Right lobe of liver (tissue), 6 donors: ENCODE results near the gene IL6R. TPM values are rescaled to one million over a fixed set of nuclear protein-coding genes. Genes with fewer than 3 reads are reported as not detected.
"Not testable (repeated sequence)": the region's sequence is repeated elsewhere in the genome, so short reads cannot be mapped to it uniquely, and the experiment has no call there.

Experiments
- ATAC-seq, 4 donors: fragments of 200-7000 bp; cut with Tn5 transposase; one replicate each; pipeline ENCODE4 v1.9.1; 2020; ENCODE audit warnings: mild to moderate bottlenecking in 4 of 4, moderate library complexity in 4 of 4
- DNase-seq, 3 donors: peaks; one replicate each; pipeline ENCODE4 v3.0.0-alpha.2; 2020
- H3K27ac ChIP-seq, 3 donors: fragments of 200-600 bp; one replicate each; pipeline ENCODE4 v1.8.0; 2022
- H3K27me3 ChIP-seq, 2 donors: fragments of 200-600 bp; one replicate each; pipeline ENCODE4 v1.8.0; 2022
- H3K36me3 ChIP-seq, 4 donors: fragments of 200-600 bp; sonication (generic) in 1 of 4; one replicate each; pipeline versions ENCODE4 v1.5.1 to v1.8.0; 2017 to 2022; ENCODE audit warnings: control low read depth in 1 of 4
- H3K4me1 ChIP-seq, 4 donors: fragments of 200-600 bp; sonication (generic) in 1 of 4; one replicate each; pipeline versions ENCODE4 v1.5.1 to v1.8.0; 2017 to 2022; ENCODE audit warnings: control low read depth in 1 of 4
- H3K4me3 ChIP-seq, 3 donors: fragments of 200-600 bp; one replicate each; pipeline ENCODE4 v1.8.0; 2022
- H3K9me3 ChIP-seq, 4 donors: fragments of 200-600 bp; sonication (generic) in 1 of 4; one replicate each; pipeline versions ENCODE4 v1.5.1 to v1.8.0; 2017 to 2022; ENCODE audit warnings: control low read depth in 1 of 4
- POLR2A ChIP-seq: fragments of 450-650 bp; IDR thresholded peaks from one replicate; pipeline ENCODE4 v1.6.1; 2017; ENCODE audit warnings: antibody characterized with exemption, mild to moderate bottlenecking
- WGBS: methylation state at CpG from one replicate; pipeline ENCODE4 v1.1.6; 2018; ENCODE audit warnings: low coverage, low lambda C conversion rate; ENCODE audit not compliant: insufficient coverage; ENCODE audit errors: missing lambda C conversion rate; 5-methylcytosine and 5-hydroxymethylcytosine counted together
- intact Hi-C, 2 donors: fragments of 100-400 bp; cut with DNase I; formaldehyde crosslinking; loops; one replicate each; pipeline versions ENCODE4 v1.11.2 to v1.14.1; 2022
- total RNA-seq, 6 experiments: library from RNA; depleted of rRNA in 2 of 6; stranded (reverse); fragments of >200 nt in 2 of 6; fragmentation: NEBNext Ultra II Directional in 3 of 6; extraction: Animal tissue kit (Norgen Biotek cat#: 25700) in 3 of 6; gene quantifications; one replicate each; pipeline versions ENCODE4 v1.1.0 to v1.2.4, GENCODE V29; 2016 to 2023
- TF ChIP-seq, protein P1 (sequence below), 4 donors: fragments of 200-600 bp in 3 of 4; fragments of 450-650 bp in 1 of 4; IDR thresholded peaks; one replicate each; pipeline versions ENCODE4 v1.5.1 to v1.8.0; 2016 to 2022; ENCODE audit warnings: antibody characterized with exemption in 4 of 4, mild to moderate bottlenecking in 2 of 4
- donor health status: DM: no; HTN: yes; CAD: no.
- donor health status: DM: no; HTN: no; CAD: no.
- donor health status: DM: no; HTN: no; CAD: no.
- donor health status: DM: no; HTN: yes; CAD: no.
- donor health status: DM: no; HTN: yes; CAD: no.

The IL6R gene
- total RNA-seq, 6 experiments from 2014 or later: 32.2 to 145 (median 68.2) TPM

GRCh38 chr1:154371436-154371835, 33.7 kb upstream of the IL6R start:
- Histone ChIP-seq H3K27me3 (no peaks in the 10 kb centered on the region), H3K9me3 (no peaks in the 10 kb centered on the region), H3K4me1 (no peaks in the 10 kb centered on the region), H3K4me3 (no peak overlapping the region), H3K27ac (no peak overlapping the region), H3K36me3 (no peaks in the 10 kb centered on the region)
- intact Hi-C loops: no loop called here
- 74% methylated on average over 4 of the region's 6 CpGs for WGBS
- no peak for DNase-seq
- ATAC-seq: no peak
- TF ChIP-seq, protein P1, sequence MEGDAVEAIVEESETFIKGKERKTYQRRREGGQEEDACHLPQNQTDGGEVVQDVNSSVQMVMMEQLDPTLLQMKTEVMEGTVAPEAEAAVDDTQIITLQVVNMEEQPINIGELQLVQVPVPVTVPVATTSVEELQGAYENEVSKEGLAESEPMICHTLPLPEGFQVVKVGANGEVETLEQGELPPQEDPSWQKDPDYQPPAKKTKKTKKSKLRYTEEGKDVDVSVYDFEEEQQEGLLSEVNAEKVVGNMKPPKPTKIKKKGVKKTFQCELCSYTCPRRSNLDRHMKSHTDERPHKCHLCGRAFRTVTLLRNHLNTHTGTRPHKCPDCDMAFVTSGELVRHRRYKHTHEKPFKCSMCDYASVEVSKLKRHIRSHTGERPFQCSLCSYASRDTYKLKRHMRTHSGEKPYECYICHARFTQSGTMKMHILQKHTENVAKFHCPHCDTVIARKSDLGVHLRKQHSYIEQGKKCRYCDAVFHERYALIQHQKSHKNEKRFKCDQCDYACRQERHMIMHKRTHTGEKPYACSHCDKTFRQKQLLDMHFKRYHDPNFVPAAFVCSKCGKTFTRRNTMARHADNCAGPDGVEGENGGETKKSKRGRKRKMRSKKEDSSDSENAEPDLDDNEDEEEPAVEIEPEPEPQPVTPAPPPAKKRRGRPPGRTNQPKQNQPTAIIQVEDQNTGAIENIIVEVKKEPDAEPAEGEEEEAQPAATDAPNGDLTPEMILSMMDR (IDR thresholded peaks at IDR 0.05): no peak
- no peak for TF ChIP-seq POLR2A

DNA sequence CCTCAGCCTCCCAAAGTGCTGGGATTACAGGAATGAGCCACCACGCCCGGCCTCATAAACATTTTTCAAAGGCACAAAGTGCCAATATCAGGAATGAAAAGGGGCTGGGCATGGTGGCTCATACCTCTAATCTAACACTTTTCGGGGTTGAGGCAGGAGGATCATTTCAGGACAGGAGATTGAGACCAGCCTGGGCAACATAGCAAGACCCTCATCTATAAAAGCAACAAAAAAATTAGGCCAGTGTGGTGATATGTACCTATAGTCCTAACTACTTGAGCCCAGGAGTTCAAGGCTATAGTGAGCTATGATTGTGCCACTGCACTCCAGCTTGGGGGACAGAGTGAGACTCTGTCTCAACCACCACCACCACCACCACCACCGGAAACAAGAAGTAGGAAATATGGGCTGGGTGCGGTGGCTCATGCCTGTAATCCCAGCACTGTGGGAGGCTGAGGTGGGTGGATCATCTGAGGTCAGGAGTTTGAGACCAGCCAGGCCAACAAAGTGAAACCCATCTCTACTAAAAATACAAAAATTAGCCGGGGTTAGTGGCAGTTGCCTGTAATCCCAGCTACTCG, 31.3 kb upstream of the IL6R start:
- DNase-seq, H3K27me3 ChIP-seq, H3K36me3 ChIP-seq, H3K9me3 ChIP-seq, H3K4me1 ChIP-seq, intact Hi-C loops, H3K4me3 ChIP-seq, ATAC-seq, H3K27ac ChIP-seq: not testable (repeated sequence)
- WGBS: 58% methylated on average over 7 of the region's 7 CpGs

DNA sequence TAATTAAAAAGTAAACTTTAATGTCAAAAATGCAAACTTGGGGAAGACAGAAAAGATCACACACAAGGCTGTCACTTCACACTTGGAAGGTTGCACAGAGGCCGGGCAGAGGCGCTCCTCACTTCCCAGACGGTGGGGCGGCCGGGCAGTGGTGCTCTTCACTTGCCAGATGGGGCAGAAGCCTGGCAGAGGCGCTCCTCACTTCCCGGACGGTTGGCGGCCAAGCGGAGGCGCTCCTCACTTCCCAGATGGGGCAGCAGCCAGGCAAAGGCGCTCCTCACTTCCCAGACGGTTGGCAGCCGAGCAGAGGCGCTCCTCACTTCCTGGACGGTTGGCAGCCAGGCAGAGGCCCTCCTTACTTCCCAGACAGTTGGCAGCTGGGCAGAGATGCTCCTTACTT, 25.8 kb upstream of the IL6R start:
- 81% methylated on average over 8 of the region's 16 CpGs for WGBS
- H3K27me3 ChIP-seq: no peaks in the 10 kb centered on the region
- TF ChIP-seq, protein P1 (IDR thresholded peaks at IDR 0.05): no peak
- TF ChIP-seq POLR2A: no peak
- intact Hi-C loops: no loop called here
- no peak overlapping the region for H3K27ac ChIP-seq
- ATAC-seq: no peak
- DNase-seq: no peak
- no peaks in the 10 kb centered on the region for H3K4me1 ChIP-seq
- no peaks in the 10 kb centered on the region for H3K9me3 ChIP-seq
- H3K4me3 ChIP-seq: no peak overlapping the region
- H3K36me3 ChIP-seq: no peaks in the 10 kb centered on the region

DNA sequence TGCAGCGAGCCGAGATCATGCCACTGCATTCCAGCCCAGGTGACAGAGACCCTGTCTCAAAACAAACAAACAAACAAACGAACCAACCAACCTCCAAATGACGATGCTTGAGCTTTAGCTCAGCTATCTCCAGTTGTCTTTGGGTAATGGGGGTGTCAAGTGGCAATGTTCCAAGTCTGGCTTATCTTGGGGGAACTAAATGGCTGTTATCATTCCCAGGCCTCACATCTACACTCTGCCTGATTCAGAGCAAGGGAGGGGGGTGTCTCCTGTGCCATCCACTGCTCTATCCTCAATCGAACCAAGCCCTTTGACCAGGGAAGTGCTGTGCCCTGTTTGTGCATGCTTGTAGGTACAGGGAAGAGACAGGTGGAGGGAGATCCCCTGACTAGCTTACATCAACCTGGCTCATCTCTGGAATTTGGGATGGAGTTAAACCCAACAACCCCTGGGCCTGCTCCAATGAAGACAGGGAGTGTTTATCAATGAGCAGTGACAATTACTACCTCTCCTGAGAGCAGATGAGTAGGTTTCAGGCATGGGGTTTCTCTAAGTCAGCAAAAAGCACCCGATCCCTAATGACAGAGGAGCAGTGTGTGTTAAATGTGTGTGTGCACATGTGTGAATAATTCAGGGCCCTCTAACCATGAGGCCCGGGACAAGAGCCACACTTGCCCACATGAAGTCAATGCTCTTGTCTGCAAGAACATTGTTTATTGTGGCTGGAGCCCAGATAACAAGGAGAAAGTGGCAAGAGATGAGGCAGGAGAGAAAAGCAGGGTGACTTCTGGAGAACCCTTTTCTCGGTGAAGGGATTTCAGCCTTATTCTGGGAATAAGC, 20.3 kb upstream of the IL6R start:
- ATAC-seq (peak; percentile 41 to 82 (median 64)), DNase-seq (peak in 1 of 3 donors; percentile 56)
- H3K4me3 ChIP-seq: no peak overlapping the region
- H3K4me1 ChIP-seq: peaks cover 0 to 15% (median 0%) of the 10 kb centered on the region in 4 donors
- H3K9me3 ChIP-seq: no peaks in the 10 kb centered on the region
- intact Hi-C loops: no loop called here
- 51% methylated on average over 4 of the region's 8 CpGs for whole genome bisulfite sequencing
- TF ChIP-seq, protein P1 (IDR thresholded peaks at IDR 0.05): no peak
- no peak for TF ChIP-seq POLR2A
- no peak overlapping the region for H3K27ac ChIP-seq
- H3K36me3 ChIP-seq: no peaks in the 10 kb centered on the region
- H3K27me3 ChIP-seq: no peaks in the 10 kb centered on the region

DNA sequence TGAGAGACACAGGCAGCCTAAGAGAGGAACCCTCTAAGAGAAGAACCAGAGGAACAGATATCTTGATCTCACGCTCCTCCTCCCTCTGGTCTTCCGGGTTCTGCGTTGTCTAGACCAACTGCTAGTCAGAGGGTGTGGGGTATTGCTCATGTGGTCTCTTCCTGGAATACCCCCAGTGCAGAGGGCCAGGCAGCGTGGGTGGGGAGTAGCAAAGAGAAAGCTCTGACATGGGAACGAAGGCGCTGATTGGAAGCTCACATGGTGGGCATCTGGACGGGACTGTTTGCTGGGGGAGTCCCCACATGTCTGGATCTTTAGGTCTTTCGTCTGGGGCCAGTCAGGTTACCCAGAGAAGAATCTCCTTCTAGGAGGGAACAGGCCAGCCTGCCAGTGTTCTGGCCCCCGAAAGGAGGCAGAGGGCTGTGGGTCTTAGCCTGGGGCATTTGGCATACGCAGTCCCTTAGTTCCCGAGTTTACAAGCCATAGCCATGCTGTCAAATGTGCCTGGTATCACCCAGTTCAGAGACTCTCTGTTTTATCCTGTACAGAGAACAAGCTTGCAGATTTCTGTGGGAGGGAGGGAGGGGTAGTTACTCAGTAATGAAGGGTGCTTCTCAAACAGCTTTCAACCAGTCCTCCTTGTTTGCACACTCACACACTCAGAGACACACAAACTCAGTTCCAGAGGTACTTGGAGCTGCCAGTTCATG, 18.3 kb upstream of the IL6R start:
- H3K4me1 ChIP-seq: peaks cover 0 to 15% (median 0%) of the 10 kb centered on the region in 4 donors
- intact Hi-C loops: no loop called here
- no peak for DNase-seq
- TF ChIP-seq POLR2A: no peak
- TF ChIP-seq, protein P1 (IDR thresholded peaks at IDR 0.05): no peak
- no peaks in the 10 kb centered on the region for H3K36me3 ChIP-seq
- H3K27me3 ChIP-seq: no peaks in the 10 kb centered on the region
- H3K9me3 ChIP-seq: no peaks in the 10 kb centered on the region
- 74% methylated on average over 4 of the region's 11 CpGs for WGBS
- ATAC-seq: peak; percentile 76 to 91 (median 82)
- no peak overlapping the region for H3K27ac ChIP-seq
- H3K4me3 ChIP-seq: no peak overlapping the region
